ENCODE results near the gene UBE2F. TPM values are rescaled to one million over a fixed set of nuclear protein-coding genes. Genes with fewer than 3 reads are reported as not detected.
A peak's percentile ranks its signal among the peaks of the same experiment; 100 is the strongest.

Gene UBE2F
- total RNA-seq = 37.8 and 53.7 TPM in 2 replicates
- 95.5 and 113 TPM in 2 replicates for polyA plus RNA-seq
- polyA plus RNA-seq (2012) = 67.8 and 74.8 TPM in 2 replicates
- 13.3 and 18.7 TPM in 2 replicates for polyA minus RNA-seq (ENCODE audit: low replicate concordance)

GRCh38 chr2:237966565-237967462, at the start of gene UBE2F:
Gene UBE2F, plus strand, starts transcription at chr2:237967014. Its CDS starts 6,094 bp downstream, at chr2:237973108.
- Histone ChIP-seq H2AFZ (ENCODE audit: low read length) (peak within 1 kb of the TSS; percentile 35), H4K20me1 (ENCODE audit: control insufficient read depth, extremely low read depth, insufficient read depth, low read length) (peaks cover 2% of the 10 kb centered on the region), H3K79me2 (ENCODE audit: control insufficient read depth, insufficient read depth, low read length) (peaks cover 39% of the 10 kb centered on the region), H3K4me1 (ENCODE audit: control insufficient read depth, extremely low read depth, insufficient read depth, low read length) (peaks cover 4% of the 10 kb centered on the region), H3K9ac (ENCODE audit: insufficient read depth, low read length) (peak within 1 kb of the TSS; percentile 73), H3K4me3 (replicated peaks in 1 of 4; ENCODE audit: control extremely low read depth in 1 of 4, insufficient read depth in 1 of 4, low read depth in 3 of 4, low read length in 4 of 4) (peak within 1 kb of the TSS; percentile 78 to 81 (median 80)), H3K27ac (ENCODE audit: insufficient read depth, low read length) (peak within 1 kb of the TSS; percentile 55), H3K27me3 (ENCODE audit: control insufficient read depth, insufficient read depth, low read length) (no peaks in the 10 kb centered on the region), H3K36me3 (ENCODE audit: control insufficient read depth, insufficient read depth, low read length) (no peaks in the 10 kb centered on the region), H3K9me3 (ENCODE audit: control insufficient read depth, insufficient read depth, low read depth, low read length) (no peaks in the 10 kb centered on the region), H3K4me2 (ENCODE audit: extremely low read depth, insufficient read depth, low read length) (peak within 1 kb of the TSS; percentile 94)
- TF ChIP-seq, protein P1, sequence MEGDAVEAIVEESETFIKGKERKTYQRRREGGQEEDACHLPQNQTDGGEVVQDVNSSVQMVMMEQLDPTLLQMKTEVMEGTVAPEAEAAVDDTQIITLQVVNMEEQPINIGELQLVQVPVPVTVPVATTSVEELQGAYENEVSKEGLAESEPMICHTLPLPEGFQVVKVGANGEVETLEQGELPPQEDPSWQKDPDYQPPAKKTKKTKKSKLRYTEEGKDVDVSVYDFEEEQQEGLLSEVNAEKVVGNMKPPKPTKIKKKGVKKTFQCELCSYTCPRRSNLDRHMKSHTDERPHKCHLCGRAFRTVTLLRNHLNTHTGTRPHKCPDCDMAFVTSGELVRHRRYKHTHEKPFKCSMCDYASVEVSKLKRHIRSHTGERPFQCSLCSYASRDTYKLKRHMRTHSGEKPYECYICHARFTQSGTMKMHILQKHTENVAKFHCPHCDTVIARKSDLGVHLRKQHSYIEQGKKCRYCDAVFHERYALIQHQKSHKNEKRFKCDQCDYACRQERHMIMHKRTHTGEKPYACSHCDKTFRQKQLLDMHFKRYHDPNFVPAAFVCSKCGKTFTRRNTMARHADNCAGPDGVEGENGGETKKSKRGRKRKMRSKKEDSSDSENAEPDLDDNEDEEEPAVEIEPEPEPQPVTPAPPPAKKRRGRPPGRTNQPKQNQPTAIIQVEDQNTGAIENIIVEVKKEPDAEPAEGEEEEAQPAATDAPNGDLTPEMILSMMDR (conservative IDR thresholded peaks at IDR 0.05 in 1 of 2, IDR thresholded peaks at IDR 0.05 in 1 of 2; ENCODE audit: low read depth in 1 of 2, low read length in 2 of 2) = no peak
- TF ChIP-seq EZH2 (IDR thresholded peaks at IDR 0.05; ENCODE audit: low read length, missing control alignments) = no peak
- peak; percentile 94 to 96 for DNase-seq (ENCODE audit: low read depth in 2 of 2)

DNA sequence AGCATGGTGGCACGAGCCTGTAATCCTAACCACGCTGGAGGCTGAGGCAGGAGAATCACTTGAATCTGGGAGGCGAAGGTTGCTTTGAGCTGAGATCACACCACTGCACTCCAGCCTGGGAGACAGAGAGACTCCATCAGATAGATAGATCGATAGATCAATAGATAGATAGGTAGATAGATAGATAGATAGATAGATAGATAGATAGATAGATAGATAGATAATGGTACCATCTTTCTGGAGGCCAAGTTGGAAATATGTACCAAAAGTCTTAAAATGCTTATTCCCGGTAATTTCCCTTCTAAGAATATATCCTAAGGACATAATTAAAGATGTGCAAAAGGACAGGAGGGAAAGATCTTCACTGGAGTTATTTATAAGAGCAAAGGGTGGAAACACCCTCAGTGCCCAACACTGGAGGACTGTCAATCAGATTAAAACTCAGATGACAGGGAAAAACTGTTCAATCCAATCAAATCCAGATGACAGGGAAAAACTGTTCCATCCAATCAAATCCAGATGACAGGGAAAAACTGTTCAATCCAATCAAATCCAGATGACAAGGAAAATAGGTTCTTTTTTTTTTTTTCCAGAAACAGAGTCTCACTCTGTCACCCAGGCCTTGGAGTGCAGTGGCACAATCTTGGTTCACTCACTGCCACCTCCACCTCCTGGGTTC, 49.0 kb upstream of the UBE2F start:
- H3K27ac ChIP-seq (ENCODE audit: insufficient read depth, low read length) = no peak overlapping the region
- TF ChIP-seq, protein P1 (conservative IDR thresholded peaks at IDR 0.05 in 1 of 2, IDR thresholded peaks at IDR 0.05 in 1 of 2; ENCODE audit: low read depth in 1 of 2, low read length in 2 of 2) = no peak
- no peak for TF ChIP-seq EZH2 (IDR thresholded peaks at IDR 0.05; ENCODE audit: low read length, missing control alignments)
- no peaks in the 10 kb centered on the region for H4K20me1 ChIP-seq (ENCODE audit: control insufficient read depth, extremely low read depth, insufficient read depth, low read length)
- no peaks in the 10 kb centered on the region for H3K9me3 ChIP-seq (ENCODE audit: control insufficient read depth, insufficient read depth, low read depth, low read length)
- no peak for DNase-seq (ENCODE audit: low read depth in 2 of 2)
- no peak overlapping the region for H2AFZ ChIP-seq (ENCODE audit: low read length)
- H3K79me2 ChIP-seq (ENCODE audit: control insufficient read depth, insufficient read depth, low read length) = no peaks in the 10 kb centered on the region
- no peak overlapping the region for H3K4me3 ChIP-seq (replicated peaks in 1 of 4; ENCODE audit: control extremely low read depth in 1 of 4, insufficient read depth in 1 of 4, low read depth in 3 of 4, low read length in 4 of 4)
- H3K27me3 ChIP-seq (ENCODE audit: control insufficient read depth, insufficient read depth, low read length) = peaks cover 2% of the 10 kb centered on the region
- H3K36me3 ChIP-seq (ENCODE audit: control insufficient read depth, insufficient read depth, low read length) = no peaks in the 10 kb centered on the region
- H3K9ac ChIP-seq (ENCODE audit: insufficient read depth, low read length) = no peak overlapping the region
- H3K4me1 ChIP-seq (ENCODE audit: control insufficient read depth, extremely low read depth, insufficient read depth, low read length) = no peaks in the 10 kb centered on the region
- no peak overlapping the region for H3K4me2 ChIP-seq (ENCODE audit: extremely low read depth, insufficient read depth, low read length)

- no peaks in the 10 kb centered on the region for H3K79me2 ChIP-seq (ENCODE audit: control insufficient read depth, insufficient read depth, low read length)
- H3K9ac ChIP-seq (ENCODE audit: insufficient read depth, low read length) = no peak overlapping the region
- H3K27me3 ChIP-seq (ENCODE audit: control insufficient read depth, insufficient read depth, low read length) = peaks cover 2% of the 10 kb centered on the region
- no peaks in the 10 kb centered on the region for H4K20me1 ChIP-seq (ENCODE audit: control insufficient read depth, extremely low read depth, insufficient read depth, low read length)
- H3K27ac ChIP-seq (ENCODE audit: insufficient read depth, low read length) = no peak overlapping the region
- H3K4me2 ChIP-seq (ENCODE audit: extremely low read depth, insufficient read depth, low read length) = no peak overlapping the region
- TF ChIP-seq, protein P1 (conservative IDR thresholded peaks at IDR 0.05 in 1 of 2, IDR thresholded peaks at IDR 0.05 in 1 of 2; ENCODE audit: low read depth in 1 of 2, low read length in 2 of 2) = no peak
- no peak for TF ChIP-seq EZH2 (IDR thresholded peaks at IDR 0.05; ENCODE audit: low read length, missing control alignments)
- no peak for DNase-seq (ENCODE audit: low read depth in 2 of 2)
- H3K4me1 ChIP-seq (ENCODE audit: control insufficient read depth, extremely low read depth, insufficient read depth, low read length) = no peaks in the 10 kb centered on the region
- no peaks in the 10 kb centered on the region for H3K36me3 ChIP-seq (ENCODE audit: control insufficient read depth, insufficient read depth, low read length)
- no peak overlapping the region for H2AFZ ChIP-seq (ENCODE audit: low read length)
- no peaks in the 10 kb centered on the region for H3K9me3 ChIP-seq (ENCODE audit: control insufficient read depth, insufficient read depth, low read depth, low read length)
- no peak overlapping the region for H3K4me3 ChIP-seq (replicated peaks in 1 of 4; ENCODE audit: control extremely low read depth in 1 of 4, insufficient read depth in 1 of 4, low read depth in 3 of 4, low read length in 4 of 4)
Measured at GRCh38 chr2:237919593-237919992, 47.2 kb upstream of the UBE2F start.

Data from fibroblast of lung (primary cell).